Activated CD8-positive, alpha-beta memory T cell treated with anti-CD3 and anti-CD28 coated beads, Interleukin-2, amount 50 U/mL, for 24 hours (primary cell): Measurements from ENCODE around the gene ADNP.
"Not testable (repeated sequence)": the region's sequence is repeated elsewhere in the genome, so short reads cannot be mapped to it uniquely, and the experiment has no call there.

Experiments used
- DNase-seq: peaks from one replicate; pipeline ENCODE4 v3.0.0-alpha.2; 2020; ENCODE audit errors: extremely low read depth

ADNP gene

GRCh38 chr20:50903353-50904051, 27.7 kb downstream of the ADNP start:
- no peak for DNase-seq

- no peak for DNase-seq
These were observed 29.9 kb downstream of the ADNP start for GRCh38 chr20:50901301-50901700.

GRCh38 chr20:50900261-50900660, 31.0 kb downstream of the ADNP start:
- DNase-seq, result no peak

- DNase-seq, result no peak
These were observed 32.8 kb downstream of the ADNP start for GRCh38 chr20:50898475-50898874.

- DNase-seq, result no peak
These were observed 36.0 kb downstream of the ADNP start for GRCh38 chr20:50895111-50895830.

- no peak for DNase-seq
These were observed 37.6 kb downstream of the ADNP start for GRCh38 chr20:50893620-50894019.

GRCh38 chr20:50892394-50892793, 38.8 kb downstream of the ADNP start:
- no peak for DNase-seq

GRCh38 chr20:50891138-50891537, 40.1 kb downstream of the ADNP start:
- DNase-seq, result no peak

- DNase-seq, result no peak
These were observed 43.7 kb downstream of the ADNP start for GRCh38 chr20:50887576-50887975.

GRCh38 chr20:50886184-50886790, 45.0 kb downstream of the ADNP start:
- no peak for DNase-seq

- DNase-seq, result no peak
These were observed 45.5 kb downstream of the ADNP start for GRCh38 chr20:50885781-50886180.

GRCh38 chr20:50885068-50885467, 46.2 kb downstream of the ADNP start:
- DNase-seq, result no peak

GRCh38 chr20:50883856-50884255, 47.4 kb downstream of the ADNP start:
- DNase-seq, result no peak

GRCh38 chr20:50881759-50882424, 49.3 kb downstream of the ADNP start:
- not testable (repeated sequence) for DNase-seq

- DNase-seq, result no peak
These were observed 51.3 kb downstream of the ADNP start for GRCh38 chr20:50879649-50880550.

GRCh38 chr20:50877232-50877743, 53.9 kb downstream of the ADNP start:
- no peak for DNase-seq

- DNase-seq, result no peak
These were observed 54.4 kb downstream of the ADNP start for GRCh38 chr20:50876816-50877215.

- no peak for DNase-seq
These were observed 55.1 kb downstream of the ADNP start for GRCh38 chr20:50876063-50876685.

GRCh38 chr20:50874758-50875665, 56.2 kb downstream of the ADNP start:
- no peak for DNase-seq
